HG03066 (cell line): Measurements from ENCODE around the gene RNF180.
"Not testable (repeated sequence)": the region's sequence is repeated elsewhere in the genome, so short reads cannot be mapped to it uniquely, and the experiment has no call there.

ENCODE experiments used
- ATAC-seq: cut with Tn5 transposase; IDR thresholded peaks from one replicate; pipeline ENCODE4 v1.9.1; 2021; ENCODE audit warnings: low read depth; ENCODE audit not compliant: unreplicated experiment

RNF180 gene

DNA sequence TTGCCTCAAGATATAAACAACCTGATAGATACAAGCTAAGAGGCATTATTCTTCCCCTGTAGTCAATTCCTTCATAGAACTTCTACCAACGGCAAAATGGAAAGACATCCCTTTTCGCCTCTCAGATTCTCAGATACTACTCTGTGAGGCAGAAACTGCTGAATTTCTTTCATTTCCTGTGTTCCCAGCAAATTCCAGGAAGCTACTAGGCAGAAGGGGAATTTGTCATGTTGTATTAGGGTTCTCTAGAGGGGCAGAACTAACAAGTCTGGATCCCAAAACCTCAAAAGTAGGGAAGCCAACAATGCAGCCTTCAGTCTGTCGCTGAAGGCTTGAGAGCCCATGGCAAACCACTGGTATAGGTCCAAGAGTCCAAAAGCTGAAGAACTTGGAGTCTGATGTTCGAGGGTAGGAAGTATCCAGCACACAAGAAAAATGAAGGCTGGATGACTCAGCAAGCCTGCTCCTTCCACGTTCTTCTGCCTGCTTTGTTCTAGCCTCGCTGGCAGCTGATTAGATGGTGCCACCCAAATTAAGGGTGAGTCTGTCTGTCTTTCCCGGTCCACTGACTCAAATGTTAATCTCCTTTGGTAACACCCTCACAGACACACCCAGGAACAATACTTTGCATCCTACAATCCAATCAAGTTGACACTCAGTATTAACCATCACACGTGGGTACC is 15.2 kb downstream of the RNF180 start:
- ATAC-seq: no peak

- no peak for ATAC-seq
These were observed 15.8 kb downstream of the RNF180 start for GRCh38 chr5:64181440-64181839.

- ATAC-seq: no peak
These were observed 18.3 kb downstream of the RNF180 start for GRCh38 chr5:64183956-64184355.

DNA sequence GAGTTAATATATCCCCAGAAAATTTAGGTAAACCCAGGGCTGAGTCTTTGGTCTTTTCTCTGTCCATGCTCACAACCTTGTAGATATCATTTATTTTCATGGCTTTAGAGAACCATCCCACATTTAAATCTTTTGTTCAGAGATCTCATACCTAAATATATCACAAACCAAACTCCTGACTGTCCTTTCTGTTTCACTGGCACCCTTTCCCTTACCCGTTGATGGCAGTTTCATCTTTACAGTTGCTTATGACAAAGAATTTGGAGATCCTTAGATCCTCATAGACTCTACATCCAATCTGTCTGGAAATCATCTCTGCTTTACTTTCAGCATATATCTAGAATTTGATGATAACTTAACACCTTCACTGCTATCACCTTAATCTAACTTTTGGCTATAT is 19.2 kb downstream of the RNF180 start:
- no peak for ATAC-seq

GRCh38 chr5:64188776-64189175 is 23.1 kb downstream of the RNF180 start:
- ATAC-seq: no peak

- ATAC-seq: no peak
These were observed 25.1 kb downstream of the RNF180 start for GRCh38 chr5:64190562-64191306.

- ATAC-seq: no peak
These were observed 30.3 kb downstream of the RNF180 start for GRCh38 chr5:64195981-64196380.

DNA sequence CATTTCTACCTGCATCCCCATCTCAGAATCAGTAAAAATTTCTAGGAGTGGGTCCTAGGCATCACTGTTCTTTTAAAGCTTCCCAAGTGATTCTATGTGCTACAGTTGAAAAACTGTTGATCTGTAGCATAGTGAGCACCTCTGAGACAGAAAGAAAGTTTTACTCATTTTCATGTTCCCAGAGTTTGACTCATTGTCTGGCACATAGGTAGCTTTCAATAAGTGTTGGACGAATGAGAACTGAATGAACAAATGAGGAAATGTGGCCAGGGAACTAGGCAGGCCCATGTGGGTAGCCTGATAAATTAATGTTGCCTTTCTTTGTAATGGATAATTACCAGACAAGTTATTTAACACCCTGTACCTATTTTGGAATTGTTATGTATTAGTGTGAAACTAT is 33.8 kb downstream of the RNF180 start:
- no peak for ATAC-seq

DNA sequence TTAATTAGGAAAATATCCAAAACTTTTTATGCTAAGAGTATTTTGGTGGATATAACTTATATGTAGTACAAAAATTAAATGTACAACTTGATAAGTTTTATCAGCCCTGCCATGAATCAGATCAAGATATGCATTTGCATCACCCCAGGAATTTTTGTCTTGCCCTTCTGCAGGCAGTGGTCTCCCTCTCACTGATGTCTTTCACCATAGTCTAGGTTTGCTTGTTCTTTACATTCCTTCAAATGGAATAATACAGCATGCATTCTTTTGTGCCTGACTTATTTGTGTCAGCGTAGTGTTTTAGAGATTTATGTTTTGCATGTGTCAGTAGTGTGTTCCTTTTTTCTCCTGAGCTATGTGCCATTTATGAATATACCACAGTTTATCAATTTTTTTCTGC is 36.4 kb downstream of the RNF180 start:
- ATAC-seq: no peak

DNA sequence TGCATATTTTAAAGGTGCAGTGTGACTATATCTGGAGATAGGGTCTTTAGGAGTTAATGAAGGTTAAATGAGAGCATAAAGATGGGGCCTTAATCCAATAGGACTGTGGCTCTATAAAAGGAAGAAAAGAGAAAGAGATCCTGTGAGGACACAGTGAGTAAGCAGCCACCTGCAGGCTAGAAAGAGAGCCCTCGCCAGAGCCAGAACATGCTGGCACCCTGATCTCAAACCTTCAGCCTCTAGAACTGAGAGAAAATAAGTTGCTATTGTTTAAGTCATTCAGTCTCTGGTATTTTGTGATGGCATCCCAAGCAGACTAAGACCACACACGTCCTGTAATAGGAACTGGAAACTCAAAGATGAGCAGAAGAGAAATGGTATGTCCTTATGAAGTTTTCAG is 41.0 kb downstream of the RNF180 start:
- no peak for ATAC-seq

- no peak for ATAC-seq
These were observed 42.3 kb downstream of the RNF180 start for GRCh38 chr5:64207978-64208377.

GRCh38 chr5:64209353-64209752 is 43.7 kb downstream of the RNF180 start:
- no peak for ATAC-seq

- no peak for ATAC-seq
These were observed 45.2 kb downstream of the RNF180 start for GRCh38 chr5:64210866-64211265.

DNA sequence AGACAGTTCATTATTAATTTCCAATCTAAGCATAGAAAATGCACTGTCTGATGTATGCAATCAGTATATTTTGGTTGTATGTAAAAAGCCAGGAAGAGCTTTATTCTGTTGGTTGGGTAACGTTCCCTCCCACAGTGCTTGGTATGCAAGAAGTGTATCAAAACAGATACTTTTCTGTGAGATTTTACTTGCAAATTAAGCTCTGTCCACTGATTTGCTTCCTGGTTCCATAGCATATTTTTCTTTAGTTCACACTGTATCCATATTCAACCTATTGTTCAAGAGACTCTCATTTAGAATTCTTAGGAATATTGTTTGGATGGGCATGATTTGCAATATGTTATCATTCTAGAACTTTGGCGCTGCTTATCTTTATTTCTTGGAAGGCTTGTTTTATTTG is 47.4 kb downstream of the RNF180 start:
- no peak for ATAC-seq

DNA sequence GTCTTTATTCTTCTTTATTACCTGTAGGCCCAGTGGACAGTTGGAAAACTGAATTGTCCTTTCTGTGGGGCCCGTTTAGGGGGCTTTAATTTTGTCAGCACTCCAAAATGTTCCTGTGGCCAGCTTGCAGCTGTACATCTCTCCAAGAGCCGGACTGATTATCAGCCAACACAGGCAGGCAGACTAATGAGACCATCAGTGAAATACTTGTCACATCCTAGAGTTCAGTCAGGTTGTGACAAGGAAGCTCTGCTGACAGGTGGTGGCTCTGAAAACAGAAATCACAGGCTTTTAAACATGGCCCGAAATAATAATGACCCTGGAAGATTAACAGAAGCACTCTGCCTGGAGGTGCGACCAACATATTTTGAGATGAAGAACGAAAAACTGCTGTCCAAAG is 47.9 kb downstream of the RNF180 start:
- ATAC-seq: no peak

GRCh38 chr5:64214132-64214531 is 48.5 kb downstream of the RNF180 start:
- no peak for ATAC-seq

- ATAC-seq: no peak
These were observed 56.3 kb downstream of the RNF180 start for GRCh38 chr5:64221911-64222310.

GRCh38 chr5:64225286-64225981 is 59.8 kb downstream of the RNF180 start:
- ATAC-seq: not testable (repeated sequence)

DNA sequence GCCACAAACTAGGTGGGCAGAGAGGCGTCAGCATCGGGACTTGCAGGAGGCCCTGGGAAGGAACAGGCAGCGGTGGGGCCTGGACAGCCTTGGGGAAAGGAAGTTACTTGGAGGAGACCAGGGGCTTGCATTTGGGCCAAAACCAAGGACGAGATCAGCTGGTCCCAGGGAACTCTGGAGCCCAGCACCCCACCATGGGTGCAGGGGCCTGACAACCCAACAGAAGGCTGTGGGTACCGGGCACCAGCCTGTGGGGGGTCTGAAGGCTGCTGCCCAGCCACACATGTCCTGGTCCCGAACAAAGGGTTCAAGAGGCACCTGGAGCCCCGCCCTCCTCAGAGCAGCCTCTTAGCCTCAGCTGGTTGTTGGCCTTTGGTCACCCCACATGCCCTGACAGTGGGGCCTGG is 61.5 kb downstream of the RNF180 start:
- not testable (repeated sequence) for ATAC-seq

DNA sequence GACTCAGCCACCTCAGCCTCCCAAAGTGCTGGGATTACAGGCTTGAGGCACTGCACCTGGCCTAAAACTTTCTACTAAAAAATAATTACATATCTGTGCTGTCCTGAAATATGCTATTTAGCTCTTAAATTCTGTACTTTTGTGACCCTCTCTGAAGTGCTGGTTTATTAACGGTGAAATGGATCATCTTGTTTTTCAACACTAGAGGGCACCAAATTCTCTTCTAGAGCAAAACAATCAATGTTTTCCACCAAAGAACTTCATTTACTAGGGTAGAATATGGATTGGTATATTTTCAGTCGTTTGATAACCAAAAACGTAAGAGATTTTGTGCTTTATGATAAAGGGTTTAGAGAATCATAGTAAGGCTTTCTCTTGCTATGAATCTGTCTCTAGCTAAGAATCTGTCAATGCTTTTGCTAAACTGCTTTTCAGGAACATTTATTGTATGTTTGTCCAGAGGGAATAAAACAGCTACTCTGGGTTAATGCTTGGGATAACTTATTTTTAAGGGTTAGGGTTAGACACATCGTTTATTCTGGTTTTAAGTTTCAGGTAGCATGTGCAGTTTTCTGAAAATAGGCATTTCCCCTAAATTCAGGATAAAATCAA is 63.6 kb downstream of the RNF180 start:
- peak; percentile 68 for ATAC-seq

DNA sequence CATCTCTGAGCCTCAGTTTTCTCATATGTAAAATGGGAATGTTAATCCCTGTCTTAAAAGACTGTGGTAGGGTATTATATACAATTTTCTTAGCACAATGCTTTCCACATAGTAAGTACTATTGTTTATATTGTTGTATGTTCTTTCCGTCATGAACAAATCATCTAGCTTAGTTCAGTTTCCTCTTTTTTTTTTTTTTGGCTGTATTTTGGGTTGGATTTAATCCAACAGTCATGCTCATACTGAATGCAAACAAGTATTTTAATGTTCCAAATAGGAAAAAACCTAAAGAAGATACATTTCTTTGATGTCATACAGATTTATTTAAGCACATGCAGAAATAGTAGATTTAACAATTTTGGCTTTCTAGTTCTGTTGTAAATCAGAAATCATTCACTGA is 95.1 kb downstream of the RNF180 start:
- ATAC-seq: no peak
